ENCODE data around the gene ADM2.
"Not testable (repeated sequence)": the region's sequence is repeated elsewhere in the genome, so short reads cannot be mapped to it uniquely, and the experiment has no call there.

The ADM2 gene

DNA sequence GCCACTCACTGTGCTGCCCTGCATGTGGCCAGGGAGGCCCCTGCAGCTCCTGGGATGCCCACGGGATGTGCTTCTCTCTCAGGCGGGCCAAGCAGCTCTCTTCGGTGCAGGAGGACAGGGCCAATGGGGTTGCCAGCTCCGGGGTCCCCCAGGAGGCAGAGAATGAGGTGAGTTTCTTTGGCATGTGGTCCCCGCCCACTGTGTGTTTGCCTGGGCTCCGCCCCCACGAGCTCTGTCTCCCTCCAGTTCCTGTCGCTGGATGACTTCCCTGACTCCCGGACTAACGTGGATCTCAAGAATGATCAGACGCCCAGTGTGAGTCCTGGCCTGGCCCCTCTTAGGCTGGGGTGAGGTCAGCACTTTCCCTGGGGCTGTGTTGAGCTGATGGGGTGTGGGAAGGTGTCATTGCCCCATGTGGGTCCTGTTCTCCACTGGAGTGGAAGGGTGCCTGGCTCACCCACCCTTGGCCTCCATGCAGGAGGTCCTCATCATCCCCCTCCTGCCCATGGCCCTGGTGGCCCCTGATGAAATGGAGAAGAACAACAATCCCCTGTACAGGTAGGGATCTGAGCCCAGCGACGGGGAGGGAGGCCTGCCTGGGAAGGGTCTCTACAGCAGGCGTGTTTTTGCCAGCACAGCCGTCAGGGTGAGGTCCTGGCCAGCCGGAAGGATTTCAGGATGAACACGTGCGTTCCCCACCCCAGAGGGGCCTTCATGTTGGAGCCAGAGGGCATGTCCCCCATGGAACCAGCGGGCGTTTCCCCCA lies 36.3 kb downstream of the ADM2 start:
- H3K27ac ChIP-seq = no peak overlapping the region
- peaks cover 9% of the 10 kb centered on the region for H3K36me3 ChIP-seq (replicated peaks)
- TF ChIP-seq, protein P1, sequence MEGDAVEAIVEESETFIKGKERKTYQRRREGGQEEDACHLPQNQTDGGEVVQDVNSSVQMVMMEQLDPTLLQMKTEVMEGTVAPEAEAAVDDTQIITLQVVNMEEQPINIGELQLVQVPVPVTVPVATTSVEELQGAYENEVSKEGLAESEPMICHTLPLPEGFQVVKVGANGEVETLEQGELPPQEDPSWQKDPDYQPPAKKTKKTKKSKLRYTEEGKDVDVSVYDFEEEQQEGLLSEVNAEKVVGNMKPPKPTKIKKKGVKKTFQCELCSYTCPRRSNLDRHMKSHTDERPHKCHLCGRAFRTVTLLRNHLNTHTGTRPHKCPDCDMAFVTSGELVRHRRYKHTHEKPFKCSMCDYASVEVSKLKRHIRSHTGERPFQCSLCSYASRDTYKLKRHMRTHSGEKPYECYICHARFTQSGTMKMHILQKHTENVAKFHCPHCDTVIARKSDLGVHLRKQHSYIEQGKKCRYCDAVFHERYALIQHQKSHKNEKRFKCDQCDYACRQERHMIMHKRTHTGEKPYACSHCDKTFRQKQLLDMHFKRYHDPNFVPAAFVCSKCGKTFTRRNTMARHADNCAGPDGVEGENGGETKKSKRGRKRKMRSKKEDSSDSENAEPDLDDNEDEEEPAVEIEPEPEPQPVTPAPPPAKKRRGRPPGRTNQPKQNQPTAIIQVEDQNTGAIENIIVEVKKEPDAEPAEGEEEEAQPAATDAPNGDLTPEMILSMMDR (IDR thresholded peaks at IDR 0.05; ENCODE audit: low read depth, low read length, missing control alignments) = no peak
- no peak for DNase-seq
- H3K27me3 ChIP-seq (replicated peaks) = no peaks in the 10 kb centered on the region
- H3K4me3 ChIP-seq (ENCODE audit: low read depth, low read length) = no peak overlapping the region
- in situ Hi-C loops (cut with HindIII; ENCODE audit: low pct_ligation_motif_present, low sequenced_read_pairs) = no loop called here

DNA sequence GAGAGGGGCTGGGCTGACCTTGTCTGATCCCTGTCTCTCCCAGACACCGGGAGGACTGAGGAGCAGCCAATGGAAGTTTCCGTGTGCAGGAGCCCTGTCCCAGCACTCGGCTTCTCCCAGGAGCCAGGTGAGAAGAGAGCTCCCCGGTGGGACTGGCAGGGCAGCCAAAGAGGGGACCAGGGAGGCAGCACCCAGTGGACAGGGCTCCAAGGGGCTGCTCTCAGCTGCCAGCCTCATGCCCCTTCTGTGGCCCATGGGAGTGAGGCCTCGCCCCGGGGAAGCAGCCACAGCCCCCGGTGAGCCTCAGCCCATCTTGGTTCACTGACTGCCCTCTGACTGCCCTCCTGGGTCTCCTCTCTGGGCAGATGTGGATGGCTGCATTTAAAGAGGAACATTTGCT lies 37.3 kb downstream of the ADM2 start:
- in situ Hi-C loops (cut with HindIII; ENCODE audit: low pct_ligation_motif_present, low sequenced_read_pairs) = no loop called here
- Histone ChIP-seq H3K4me3 (ENCODE audit: low read depth, low read length) (no peak overlapping the region), H3K36me3 (replicated peaks) (peaks cover 18% of the 10 kb centered on the region), H3K27me3 (replicated peaks) (no peaks in the 10 kb centered on the region), H3K27ac (no peak overlapping the region)
- no peak for DNase-seq
- TF ChIP-seq, protein P1 (IDR thresholded peaks at IDR 0.05; ENCODE audit: low read depth, low read length, missing control alignments) = no peak

- Histone ChIP-seq H3K27me3 (replicated peaks) (no peaks in the 10 kb centered on the region), H3K4me3 (ENCODE audit: low read depth, low read length) (no peak overlapping the region), H3K36me3 (replicated peaks) (peaks cover 21% of the 10 kb centered on the region), H3K27ac (no peak overlapping the region)
- DNase-seq = no peak
- in situ Hi-C loops (cut with HindIII; ENCODE audit: low pct_ligation_motif_present, low sequenced_read_pairs) = no loop called here
- TF ChIP-seq, protein P1 (IDR thresholded peaks at IDR 0.05; ENCODE audit: low read depth, low read length, missing control alignments) = no peak
These were observed 37.8 kb downstream of the ADM2 start for GRCh38 chr22:50519151-50519550.

- DNase-seq; in situ Hi-C loops (cut with HindIII; ENCODE audit: low pct_ligation_motif_present, low sequenced_read_pairs); H3K4me3 ChIP-seq (ENCODE audit: low read depth, low read length); H3K27me3 ChIP-seq (replicated peaks); H3K27ac ChIP-seq: not testable (repeated sequence)
- peaks cover 21% of the 10 kb centered on the region for H3K36me3 ChIP-seq (replicated peaks)
These were observed 38.8 kb downstream of the ADM2 start for GRCh38 chr22:50520184-50520583.

GRCh38 chr22:50520826-50521453 lies 39.6 kb downstream of the ADM2 start:
- in situ Hi-C loops (cut with HindIII; ENCODE audit: low pct_ligation_motif_present, low sequenced_read_pairs) = no loop called here
- Histone ChIP-seq H3K27me3 (replicated peaks) (no peaks in the 10 kb centered on the region), H3K27ac (no peak overlapping the region), H3K4me3 (ENCODE audit: low read depth, low read length) (no peak overlapping the region), H3K36me3 (replicated peaks) (peaks cover 21% of the 10 kb centered on the region)
- TF ChIP-seq, protein P1 (IDR thresholded peaks at IDR 0.05; ENCODE audit: low read depth, low read length, missing control alignments) = no peak
- no peak for DNase-seq

GRCh38 chr22:50521710-50522109 lies 40.4 kb downstream of the ADM2 start:
- peaks cover 21% of the 10 kb centered on the region for H3K36me3 ChIP-seq (replicated peaks)

More at GRCh38 chr22:50521710-50522109, 40.4 kb downstream of the ADM2 start:
- DNase-seq = no peak
- TF ChIP-seq, protein P1 (IDR thresholded peaks at IDR 0.05; ENCODE audit: low read depth, low read length, missing control alignments) = no peak
- no peak overlapping the region for H3K4me3 ChIP-seq (ENCODE audit: low read depth, low read length)
- no peak overlapping the region for H3K27ac ChIP-seq
- in situ Hi-C loops (cut with HindIII; ENCODE audit: low pct_ligation_motif_present, low sequenced_read_pairs) = no loop called here
- no peaks in the 10 kb centered on the region for H3K27me3 ChIP-seq (replicated peaks)

Measured in brain microvascular endothelial cell (primary cell).